ENCODE results near the gene TMEM81. TPM values are rescaled to one million over a fixed set of nuclear protein-coding genes. Genes with fewer than 3 reads are reported as not detected.

The TMEM81 gene
- total and polyA plus RNA-seq, 4 donors, result 1.5 to 2.6 (median 2.0) TPM

DNA sequence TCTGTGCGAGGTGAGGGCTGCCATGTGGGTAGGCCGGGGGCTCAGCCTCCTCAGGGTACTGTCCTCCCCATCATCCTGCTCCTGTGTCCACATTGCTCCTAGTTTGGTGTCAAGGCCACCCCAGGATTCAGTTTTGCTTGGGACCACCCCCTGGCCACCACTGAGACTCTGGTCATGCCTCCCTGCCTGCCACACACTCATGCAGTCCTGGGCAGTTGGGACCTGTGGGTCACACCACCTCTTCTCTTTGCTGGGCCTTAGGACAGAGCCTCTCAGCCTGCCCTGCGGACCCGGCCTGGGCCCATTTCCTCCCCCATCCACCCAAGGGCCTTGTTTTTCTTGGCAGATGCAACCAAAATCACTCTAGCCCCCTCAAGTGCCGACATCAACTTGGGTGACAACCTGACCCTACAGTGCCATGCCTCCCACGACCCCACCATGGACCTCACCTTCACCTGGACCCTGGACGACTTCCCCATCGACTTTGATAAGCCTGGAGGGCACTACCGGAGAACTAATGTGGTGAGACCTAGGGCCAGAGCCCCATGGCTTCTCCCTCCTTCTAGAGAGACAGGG lies 19.4 kb downstream of the TMEM81 start:
- peaks cover 0 to 13% (median 0%) of the 10 kb centered on the region in 5 donors for H3K4me1 ChIP-seq (ENCODE audit: control insufficient read depth in 5 of 5, insufficient read depth in 5 of 5, low read length in 5 of 5)
- no peak overlapping the region for H3K4me3 ChIP-seq
- H3K27ac ChIP-seq (ENCODE audit: low read depth in 1 of 2, low read length in 1 of 2), result no peak overlapping the region
- TF ChIP-seq, protein P1, sequence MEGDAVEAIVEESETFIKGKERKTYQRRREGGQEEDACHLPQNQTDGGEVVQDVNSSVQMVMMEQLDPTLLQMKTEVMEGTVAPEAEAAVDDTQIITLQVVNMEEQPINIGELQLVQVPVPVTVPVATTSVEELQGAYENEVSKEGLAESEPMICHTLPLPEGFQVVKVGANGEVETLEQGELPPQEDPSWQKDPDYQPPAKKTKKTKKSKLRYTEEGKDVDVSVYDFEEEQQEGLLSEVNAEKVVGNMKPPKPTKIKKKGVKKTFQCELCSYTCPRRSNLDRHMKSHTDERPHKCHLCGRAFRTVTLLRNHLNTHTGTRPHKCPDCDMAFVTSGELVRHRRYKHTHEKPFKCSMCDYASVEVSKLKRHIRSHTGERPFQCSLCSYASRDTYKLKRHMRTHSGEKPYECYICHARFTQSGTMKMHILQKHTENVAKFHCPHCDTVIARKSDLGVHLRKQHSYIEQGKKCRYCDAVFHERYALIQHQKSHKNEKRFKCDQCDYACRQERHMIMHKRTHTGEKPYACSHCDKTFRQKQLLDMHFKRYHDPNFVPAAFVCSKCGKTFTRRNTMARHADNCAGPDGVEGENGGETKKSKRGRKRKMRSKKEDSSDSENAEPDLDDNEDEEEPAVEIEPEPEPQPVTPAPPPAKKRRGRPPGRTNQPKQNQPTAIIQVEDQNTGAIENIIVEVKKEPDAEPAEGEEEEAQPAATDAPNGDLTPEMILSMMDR (IDR thresholded peaks at IDR 0.05; ENCODE audit: control extremely low read depth, extremely low read depth), result no peak
- ATAC-seq (ENCODE audit: insufficient read depth, low FRiP score), result no peak
- no peaks in the 10 kb centered on the region for H3K36me3 ChIP-seq (ENCODE audit: control insufficient read depth in 4 of 4, insufficient read depth in 4 of 4, low read length in 4 of 4)
- DNase-seq, result no peak
- no peaks in the 10 kb centered on the region for H3K9me3 ChIP-seq (ENCODE audit: control insufficient read depth in 4 of 4, insufficient read depth in 3 of 4, low read length in 3 of 4)
- no peak overlapping the region for H3K9ac ChIP-seq (ENCODE audit: insufficient read depth in 1 of 2, low read length in 2 of 2)
- H3K27me3 ChIP-seq (ENCODE audit: control insufficient read depth in 3 of 3, insufficient read depth in 3 of 3, low read length in 2 of 3), result no peaks in the 10 kb centered on the region
- 93 to 94% methylated on average over 9 of the region's 9 CpGs for WGBS, 2 donors

DNA sequence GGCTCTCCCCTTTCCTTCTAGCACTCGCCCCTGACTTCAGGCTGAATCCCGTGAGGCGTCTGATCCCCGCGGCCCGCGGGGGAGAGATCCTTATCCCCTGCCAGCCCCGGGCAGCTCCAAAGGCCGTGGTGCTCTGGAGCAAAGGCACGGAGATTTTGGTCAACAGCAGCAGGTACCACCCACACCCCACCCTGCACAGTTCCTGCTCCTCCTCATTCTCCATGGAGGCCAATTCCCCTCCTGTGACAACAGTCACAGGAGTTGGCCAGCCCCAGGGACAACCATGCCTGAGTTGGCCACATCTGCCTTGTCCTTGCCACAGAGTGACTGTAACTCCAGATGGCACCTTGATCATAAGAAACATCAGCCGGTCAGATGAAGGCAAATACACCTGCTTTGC lies 20.0 kb downstream of the TMEM81 start:
- 86% methylated on average over 11 of the region's 11 CpGs for WGBS, 2 donors
- Histone ChIP-seq H3K9me3 (ENCODE audit: control insufficient read depth in 4 of 4, insufficient read depth in 3 of 4, low read length in 3 of 4) (no peaks in the 10 kb centered on the region), H3K4me1 (ENCODE audit: control insufficient read depth in 5 of 5, insufficient read depth in 5 of 5, low read length in 5 of 5) (peaks cover 0 to 13% (median 0%) of the 10 kb centered on the region in 5 donors), H3K27ac (ENCODE audit: low read depth in 1 of 2, low read length in 1 of 2) (no peak overlapping the region), H3K27me3 (ENCODE audit: control insufficient read depth in 3 of 3, insufficient read depth in 3 of 3, low read length in 2 of 3) (no peaks in the 10 kb centered on the region), H3K9ac (ENCODE audit: insufficient read depth in 1 of 2, low read length in 2 of 2) (no peak overlapping the region), H3K36me3 (ENCODE audit: control insufficient read depth in 4 of 4, insufficient read depth in 4 of 4, low read length in 4 of 4) (no peaks in the 10 kb centered on the region), H3K4me3 (no peak overlapping the region)
- TF ChIP-seq, protein P1 (IDR thresholded peaks at IDR 0.05; ENCODE audit: control extremely low read depth, extremely low read depth), result no peak
- ATAC-seq (ENCODE audit: insufficient read depth, low FRiP score), result no peak
- DNase-seq, result no peak

DNA sequence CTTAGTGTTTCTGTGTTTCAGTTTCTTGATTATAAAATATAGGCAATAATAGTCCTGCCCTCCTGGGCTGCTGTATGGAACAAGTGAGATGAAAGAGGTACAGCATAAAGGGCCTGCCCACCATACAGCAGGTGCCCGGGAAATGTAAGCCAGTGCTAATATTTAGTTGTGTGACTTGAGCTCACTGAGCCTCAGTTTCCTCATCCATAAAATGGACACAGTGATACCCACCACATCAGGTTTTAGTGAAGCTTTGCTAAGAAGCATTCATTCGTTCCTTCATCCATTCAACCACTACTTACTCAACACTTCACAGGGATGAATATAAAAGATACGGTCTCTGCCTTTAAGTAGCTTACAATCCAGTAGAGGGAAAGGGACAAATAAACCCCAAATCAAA lies 21.4 kb downstream of the TMEM81 start:
- H3K27ac ChIP-seq (ENCODE audit: low read depth in 1 of 2, low read length in 1 of 2), result no peak overlapping the region
- ATAC-seq (ENCODE audit: insufficient read depth, low FRiP score) (no peak), DNase-seq (no peak)
- H3K4me1 ChIP-seq (ENCODE audit: control insufficient read depth in 5 of 5, insufficient read depth in 5 of 5, low read length in 5 of 5), result peaks cover 0 to 4% (median 0%) of the 10 kb centered on the region in 5 donors
- H3K4me3 ChIP-seq, result no peak overlapping the region
- H3K27me3 ChIP-seq (ENCODE audit: control insufficient read depth in 3 of 3, insufficient read depth in 3 of 3, low read length in 2 of 3), result no peaks in the 10 kb centered on the region
- TF ChIP-seq, protein P1 (IDR thresholded peaks at IDR 0.05; ENCODE audit: control extremely low read depth, extremely low read depth), result no peak
- H3K9me3 ChIP-seq (ENCODE audit: control insufficient read depth in 4 of 4, insufficient read depth in 3 of 4, low read length in 3 of 4), result no peaks in the 10 kb centered on the region
- no peak overlapping the region for H3K9ac ChIP-seq (ENCODE audit: insufficient read depth in 1 of 2, low read length in 2 of 2)
- no peaks in the 10 kb centered on the region for H3K36me3 ChIP-seq (ENCODE audit: control insufficient read depth in 4 of 4, insufficient read depth in 4 of 4, low read length in 4 of 4)
- WGBS, 2 donors, result 90 to 95% methylated on average over 3 of the region's 3 CpGs

DNA sequence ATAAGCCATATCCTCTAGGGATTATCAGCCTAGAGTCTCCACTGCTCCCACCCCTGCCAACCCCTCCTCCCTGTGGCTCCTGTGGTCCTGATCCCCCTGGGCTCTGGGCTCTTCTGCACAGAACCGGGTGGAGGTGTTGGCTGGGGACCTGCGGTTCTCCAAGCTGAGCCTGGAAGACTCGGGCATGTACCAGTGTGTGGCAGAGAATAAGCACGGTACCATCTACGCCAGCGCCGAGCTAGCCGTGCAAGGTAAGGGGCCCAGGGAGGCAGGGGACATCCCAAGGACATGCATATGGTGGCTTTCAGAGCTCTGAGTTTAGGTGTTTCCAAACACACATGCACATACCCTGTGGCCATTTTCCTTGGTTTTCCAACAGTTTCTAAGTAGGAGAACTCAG lies 21.9 kb downstream of the TMEM81 start:
- H3K27me3 ChIP-seq (ENCODE audit: control insufficient read depth in 3 of 3, insufficient read depth in 3 of 3, low read length in 2 of 3), result no peaks in the 10 kb centered on the region
- no peak overlapping the region for H3K4me3 ChIP-seq
- no peaks in the 10 kb centered on the region for H3K36me3 ChIP-seq (ENCODE audit: control insufficient read depth in 4 of 4, insufficient read depth in 4 of 4, low read length in 4 of 4)
- H3K9ac ChIP-seq (ENCODE audit: insufficient read depth in 1 of 2, low read length in 2 of 2), result no peak overlapping the region
- DNase-seq (no peak), ATAC-seq (ENCODE audit: insufficient read depth, low FRiP score) (no peak)
- TF ChIP-seq, protein P1 (IDR thresholded peaks at IDR 0.05; ENCODE audit: control extremely low read depth, extremely low read depth), result no peak
- peaks cover 0 to 4% (median 0%) of the 10 kb centered on the region in 5 donors for H3K4me1 ChIP-seq (ENCODE audit: control insufficient read depth in 5 of 5, insufficient read depth in 5 of 5, low read length in 5 of 5)
- H3K27ac ChIP-seq (ENCODE audit: low read depth in 1 of 2, low read length in 1 of 2), result no peak overlapping the region
- no peaks in the 10 kb centered on the region for H3K9me3 ChIP-seq (ENCODE audit: control insufficient read depth in 4 of 4, insufficient read depth in 3 of 4, low read length in 3 of 4)
- whole genome bisulfite sequencing, 2 donors, result 96 to 97% methylated on average over 8 of the region's 8 CpGs
